Naive thymus-derived CD8-positive, alpha-beta T cell (primary cell): Measurements from ENCODE around the gene ATXN2. TPM values are rescaled to one million over a fixed set of nuclear protein-coding genes. Genes with fewer than 3 reads are reported as not detected.
"Not testable (repeated sequence)": the region's sequence is repeated elsewhere in the genome, so short reads cannot be mapped to it uniquely, and the experiment has no call there.

Experiments used
- ATAC-seq, 2 donors: fragments of 150-1000 bp; cut with Tn5 transposase in 1 of 2; sonication (Bioruptor Pico), chemical (Tn5 transposase) in 1 of 2; 1 replicate in 1 of 2; 2 replicates in 1 of 2; pipeline ENCODE4 v1.10.0; 2021; ENCODE audit warnings: mild to moderate bottlenecking in 2 of 2, moderate library complexity in 2 of 2
- POLR2A ChIA-PET: fragments of 350-600 bp; sonication (Branson Sonifier 250); formaldehyde crosslinking; loops from one replicate; lab custom pipeline; 2021; ENCODE audit warnings: antibody characterized with exemption; lab: Charles Lee
- DNase-seq, 10 donors: peaks; one replicate each; pipeline versions ENCODE4 v3.0.0 to v3.0.0-alpha.2; 2020 to 2022
- H3K27ac Mint-ChIP-seq, 10 donors: one replicate each; pipeline ENCODE4 v1.8.0; 2020 to 2022; ENCODE audit warnings: mild to moderate bottlenecking in 10 of 10, mixed read lengths in 10 of 10, moderate library complexity in 4 of 10, inconsistent platforms in 1 of 10
- H3K27me3 Mint-ChIP-seq, 5 donors: one replicate each; pipeline ENCODE4 v1.8.0; 2021 to 2022; ENCODE audit warnings: mixed read lengths in 5 of 5
- H3K36me3 Mint-ChIP-seq, 3 donors: one replicate each; pipeline ENCODE4 v1.8.0; 2020 to 2022; ENCODE audit warnings: mixed read lengths in 3 of 3, mild to moderate bottlenecking in 2 of 3, inconsistent platforms in 1 of 3
- H3K4me1 Mint-ChIP-seq, 4 donors: one replicate each; pipeline ENCODE4 v1.8.0; 2021 to 2022; ENCODE audit warnings: mixed read lengths in 4 of 4
- H3K4me3 Mint-ChIP-seq, 10 donors: one replicate each; pipeline ENCODE4 v1.8.0; 2020 to 2022; ENCODE audit warnings: mild to moderate bottlenecking in 10 of 10, mixed read lengths in 10 of 10, moderate library complexity in 6 of 10, inconsistent platforms in 1 of 10
- H3K9me3 Mint-ChIP-seq, 9 donors: one replicate each; pipeline ENCODE4 v1.8.0; 2020 to 2022; ENCODE audit warnings: mixed read lengths in 9 of 9, mild to moderate bottlenecking in 3 of 9, inconsistent platforms in 1 of 9, moderate library complexity in 1 of 9
- polyA plus RNA-seq, 3 donors: library from polyadenylated mRNA; unstranded; fragments of 300-500 nt; fragmentation: Illumina TruSeq; gene quantifications; one replicate each; pipeline ENCODE4 v1.2.3, GENCODE V29; 2021
- total RNA-seq, 8 experiments: library from RNA in 2 of 8; stranded (reverse) in 2 of 8; gene quantifications; one replicate each; pipeline ENCODE4 v1.2.3 and lab custom pipeline; 2021 to 2026

Gene ATXN2
- total and polyA plus RNA-seq, 5 experiments from 2014 or later: 14.5 to 63.0 (median 27.4) TPM

DNA sequence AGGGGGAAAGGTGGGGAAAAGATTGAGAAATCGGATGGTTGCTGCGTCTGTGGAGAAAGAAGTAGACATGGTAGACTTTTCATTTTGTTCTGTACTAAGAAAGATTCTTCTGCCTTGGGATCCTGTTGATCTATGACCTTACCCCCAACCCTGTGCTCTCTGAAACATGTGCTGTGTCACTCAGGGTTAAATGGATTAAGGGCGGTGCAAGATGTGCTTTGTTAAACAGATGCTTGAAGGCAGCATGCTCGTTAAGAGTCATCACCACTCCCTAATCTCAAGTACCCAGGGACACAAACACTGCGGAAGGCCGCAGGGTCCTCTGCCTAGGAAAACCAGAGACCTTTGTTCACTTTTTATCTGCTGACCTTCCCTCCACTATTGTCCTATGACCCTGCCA lies 91.4 kb downstream of the ATXN2 start:
- ATAC-seq, POLR2A ChIA-PET: not testable (repeated sequence)
- H3K36me3 Mint-ChIP-seq: peaks cover 0 to 78% (median 27%) of the 10 kb centered on the region in 3 donors

DNA sequence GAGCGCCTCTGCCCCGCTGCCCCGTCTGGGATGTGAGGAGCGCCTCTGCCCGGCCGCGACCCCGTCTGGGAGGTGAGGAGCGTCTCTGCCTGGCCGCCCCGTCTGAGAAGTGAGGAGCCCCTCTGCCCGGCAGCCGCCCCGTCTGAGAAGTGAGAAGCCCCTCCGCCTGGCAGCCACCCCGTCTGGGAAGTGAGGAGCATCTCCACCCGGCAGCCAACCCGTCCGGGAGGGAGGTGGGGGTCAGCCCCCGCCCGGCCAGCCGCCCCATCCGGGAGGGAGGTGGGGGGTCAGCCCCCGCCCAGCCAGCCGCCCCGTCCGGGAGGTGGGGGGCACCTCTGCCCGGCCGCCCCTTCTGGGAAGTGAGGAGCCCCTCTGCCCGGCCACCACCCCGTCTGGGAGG lies 91.9 kb downstream of the ATXN2 start:
- DNase-seq, ATAC-seq, H3K4me1 Mint-ChIP-seq, H3K27ac Mint-ChIP-seq, POLR2A ChIA-PET, H3K27me3 Mint-ChIP-seq, H3K9me3 Mint-ChIP-seq, H3K4me3 Mint-ChIP-seq: not testable (repeated sequence)
- H3K36me3 Mint-ChIP-seq: peaks cover 0 to 80% (median 25%) of the 10 kb centered on the region in 3 donors

More for the DNA sequence above, 91.4 kb downstream of the ATXN2 start:
- not testable (repeated sequence) for H3K9me3 Mint-ChIP-seq, H3K4me3 Mint-ChIP-seq, H3K27me3 Mint-ChIP-seq, H3K27ac Mint-ChIP-seq, H3K4me1 Mint-ChIP-seq, DNase-seq

DNA sequence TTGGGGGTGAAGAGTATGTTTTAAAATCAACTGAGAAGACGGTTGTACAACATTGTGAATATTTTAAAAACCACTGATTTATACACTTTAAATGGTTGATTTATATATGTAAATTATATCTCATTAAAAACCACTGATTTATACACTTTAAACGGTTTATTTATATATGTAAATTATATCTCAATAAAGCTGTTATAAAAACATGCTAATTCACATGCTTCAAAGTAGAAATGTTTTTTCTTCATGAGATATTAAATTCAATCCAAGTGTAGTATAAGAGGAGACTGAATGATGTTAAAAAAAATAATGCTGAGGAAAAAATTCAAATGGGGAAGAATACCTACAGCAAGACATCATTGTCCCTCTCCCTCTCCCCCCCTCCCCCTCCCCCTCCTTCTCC lies 92.9 kb downstream of the ATXN2 start:
- ATAC-seq (no peak), DNase-seq (no peak)
- H3K27me3 Mint-ChIP-seq: no peaks in the 10 kb centered on the region
- H3K4me3 Mint-ChIP-seq: no peak overlapping the region
- H3K36me3 Mint-ChIP-seq: peaks cover 0 to 72% (median 25%) of the 10 kb centered on the region in 3 donors
- H3K27ac Mint-ChIP-seq: no peak overlapping the region
- no peaks in the 10 kb centered on the region for H3K9me3 Mint-ChIP-seq
- POLR2A ChIA-PET: no interaction called here
- H3K4me1 Mint-ChIP-seq: peaks cover 0 to 8% (median 4%) of the 10 kb centered on the region in 4 donors

DNA sequence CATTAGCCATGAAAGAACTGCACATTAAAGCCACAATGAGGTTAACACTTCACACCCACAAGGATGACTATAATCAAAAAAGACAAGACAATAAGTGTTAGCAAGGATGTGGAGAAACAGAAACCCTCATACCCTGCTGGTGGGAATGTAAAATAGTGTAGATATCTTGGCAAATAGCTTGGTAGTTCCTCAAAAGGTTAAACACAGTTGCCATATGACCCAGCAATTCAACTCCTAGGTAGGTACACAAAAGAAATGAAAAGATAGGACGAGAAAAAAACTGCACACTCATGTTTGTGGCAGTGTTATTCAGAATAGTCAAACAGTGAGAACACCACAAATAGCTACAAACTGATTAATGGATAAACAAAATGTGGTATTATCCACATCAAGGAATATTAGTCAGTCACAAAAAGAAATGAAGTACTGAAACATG lies 93.5 kb downstream of the ATXN2 start:
- POLR2A ChIA-PET: no interaction called here
- Mint-ChIP-seq H3K27ac (peak overlapping the region in 2 of 10 donors; percentile 25 to 65), H3K4me1 (peaks cover 0 to 8% (median 4%) of the 10 kb centered on the region in 4 donors), H3K27me3 (no peaks in the 10 kb centered on the region), H3K9me3 (no peaks in the 10 kb centered on the region), H3K4me3 (no peak overlapping the region), H3K36me3 (peaks cover 0 to 71% (median 21%) of the 10 kb centered on the region in 3 donors)
- ATAC-seq (no peak), DNase-seq (peak in 1 of 10 donors; percentile 16)

DNA sequence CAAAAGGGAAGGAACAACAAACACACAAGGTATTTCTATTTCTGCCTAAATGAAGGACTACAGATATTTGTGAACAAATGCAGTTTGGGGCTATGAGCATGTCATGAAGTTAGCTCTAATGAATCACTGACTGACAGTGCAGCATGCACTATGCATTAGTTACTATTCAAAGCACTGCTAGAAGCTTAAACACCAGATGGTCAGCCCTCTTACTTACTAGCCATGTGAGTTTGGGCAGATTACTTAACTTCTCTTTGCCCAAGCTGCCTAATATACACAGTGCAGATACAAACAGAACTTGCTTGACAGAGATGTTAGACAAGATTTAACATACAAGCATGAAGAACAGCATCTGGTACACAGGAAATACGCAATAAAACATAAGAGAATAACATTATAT lies 96.0 kb downstream of the ATXN2 start:
- Mint-ChIP-seq H3K27me3 (no peaks in the 10 kb centered on the region), H3K4me3 (no peak overlapping the region), H3K4me1 (peaks cover 0 to 11% (median 6%) of the 10 kb centered on the region in 4 donors), H3K9me3 (no peaks in the 10 kb centered on the region), H3K36me3 (peaks cover 6 to 71% (median 21%) of the 10 kb centered on the region in 3 donors), H3K27ac (no peak overlapping the region)
- no peak for ATAC-seq
- DNase-seq: no peak
- POLR2A ChIA-PET: no interaction called here

DNA sequence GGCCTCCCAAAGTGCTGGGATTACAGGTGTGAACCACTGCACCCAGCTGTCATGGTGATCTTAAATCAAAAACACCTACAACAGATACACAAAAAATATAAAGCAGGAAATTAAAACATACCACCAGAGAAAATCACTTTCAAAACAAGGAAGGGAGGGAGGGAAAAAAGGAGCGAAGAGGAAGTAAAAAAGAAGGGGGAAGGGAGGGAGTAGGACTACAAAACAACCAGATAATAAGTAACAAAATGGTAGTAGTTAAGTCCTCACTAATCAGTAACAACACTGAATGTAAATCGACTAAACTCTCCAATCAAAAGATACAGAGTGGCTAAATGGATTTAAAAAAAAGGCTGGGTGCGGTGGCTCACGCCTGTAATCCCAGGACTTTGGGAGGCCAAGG lies 104.4 kb downstream of the ATXN2 start:
- no peaks in the 10 kb centered on the region for H3K27me3 Mint-ChIP-seq
- H3K36me3 Mint-ChIP-seq: peaks cover 3 to 81% (median 19%) of the 10 kb centered on the region in 3 donors
- no peaks in the 10 kb centered on the region for H3K9me3 Mint-ChIP-seq
- no peak overlapping the region for H3K27ac Mint-ChIP-seq
- H3K4me1 Mint-ChIP-seq: peaks cover 0 to 6% (median 2%) of the 10 kb centered on the region in 4 donors
- no peak overlapping the region for H3K4me3 Mint-ChIP-seq
- ATAC-seq: no peak
- POLR2A ChIA-PET: no interaction called here
- DNase-seq: no peak

DNA sequence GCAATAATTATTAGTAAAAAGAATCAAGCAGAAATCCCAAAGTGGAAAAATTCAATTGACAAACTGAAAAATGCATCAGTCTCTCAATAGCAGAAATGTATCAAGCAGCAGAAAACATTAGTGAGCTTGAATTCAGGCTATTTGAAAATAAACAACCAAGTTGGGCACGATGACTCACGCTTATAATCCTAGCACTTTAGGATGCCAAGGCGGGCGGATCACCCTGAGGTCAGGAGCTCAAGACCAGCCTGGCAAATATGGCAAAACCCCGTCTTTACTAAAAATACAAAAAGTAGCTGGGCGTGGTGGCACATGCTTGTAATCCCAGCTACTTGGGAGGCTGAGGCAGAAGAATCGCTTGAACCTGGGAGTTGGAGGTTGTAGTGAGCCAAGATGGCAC lies 106.1 kb downstream of the ATXN2 start:
- H3K9me3 Mint-ChIP-seq, POLR2A ChIA-PET, H3K4me3 Mint-ChIP-seq, H3K27ac Mint-ChIP-seq, H3K27me3 Mint-ChIP-seq, DNase-seq, H3K4me1 Mint-ChIP-seq, ATAC-seq: not testable (repeated sequence)
- H3K36me3 Mint-ChIP-seq: peaks cover 7 to 78% (median 18%) of the 10 kb centered on the region in 3 donors

DNA sequence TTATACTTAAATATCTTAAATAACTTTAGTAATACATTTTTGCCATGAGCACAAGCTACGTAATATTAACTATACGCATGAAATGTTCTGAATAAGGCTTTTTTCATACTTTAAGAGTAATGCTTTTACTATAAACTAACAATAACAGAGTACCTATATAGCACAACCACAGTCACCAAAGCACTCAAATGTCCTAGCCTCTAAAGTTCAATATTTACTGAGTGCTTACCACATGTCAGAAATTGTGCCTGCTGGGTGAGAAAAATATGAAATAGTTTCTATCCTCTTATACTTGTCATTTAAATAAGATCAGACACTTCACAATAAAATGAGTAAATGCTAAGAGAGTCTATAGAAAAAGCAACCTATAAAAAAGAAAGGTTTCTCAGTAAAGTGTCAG lies 110.3 kb downstream of the ATXN2 start:
- Mint-ChIP-seq H3K36me3 (peaks cover 10 to 77% (median 14%) of the 10 kb centered on the region in 3 donors), H3K4me3 (no peak overlapping the region), H3K9me3 (no peaks in the 10 kb centered on the region), H3K4me1 (peaks cover 0 to 3% (median 0%) of the 10 kb centered on the region in 4 donors), H3K27me3 (no peaks in the 10 kb centered on the region), H3K27ac (no peak overlapping the region)
- ATAC-seq: no peak
- POLR2A ChIA-PET: interaction anchor here (0.6 kb wide), 1 partner anchor 142 kb away, joined by 3 read pairs; no protein-coding TSS in a partner anchor
- no peak for DNase-seq

DNA sequence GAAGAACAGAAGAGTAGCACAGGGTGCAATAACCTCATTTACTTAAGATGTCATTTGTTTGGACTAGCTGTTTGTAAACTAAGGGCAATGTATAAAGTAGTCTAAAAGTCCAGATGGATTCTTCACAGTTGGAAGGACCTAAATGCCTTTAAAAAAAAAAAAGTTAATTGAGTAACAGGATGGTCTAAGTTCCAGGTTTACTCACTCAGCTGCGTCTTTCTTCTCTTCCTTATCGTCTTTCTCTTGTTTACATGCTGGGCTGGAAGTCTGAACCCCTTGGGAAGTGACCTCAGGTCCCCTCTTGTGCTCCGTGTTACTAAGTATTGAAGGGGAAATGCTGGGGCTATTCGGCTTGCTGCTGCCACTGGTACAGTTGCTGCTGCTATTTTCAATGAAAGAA lies 110.8 kb downstream of the ATXN2 start:
- H3K27ac Mint-ChIP-seq: peak overlapping the region in 3 of 10 donors; percentile 20 to 79 (median 57)
- no peak for ATAC-seq
- peaks cover 10 to 78% (median 18%) of the 10 kb centered on the region in 3 donors for H3K36me3 Mint-ChIP-seq
- no peak overlapping the region for H3K4me3 Mint-ChIP-seq
- H3K4me1 Mint-ChIP-seq: peaks cover 0 to 3% (median 0%) of the 10 kb centered on the region in 4 donors
- DNase-seq: no peak
- POLR2A ChIA-PET: interaction anchor here (0.6 kb wide), 1 partner anchor 142 kb away, joined by 3 read pairs; no protein-coding TSS in a partner anchor
- H3K9me3 Mint-ChIP-seq: no peaks in the 10 kb centered on the region
- no peaks in the 10 kb centered on the region for H3K27me3 Mint-ChIP-seq

DNA sequence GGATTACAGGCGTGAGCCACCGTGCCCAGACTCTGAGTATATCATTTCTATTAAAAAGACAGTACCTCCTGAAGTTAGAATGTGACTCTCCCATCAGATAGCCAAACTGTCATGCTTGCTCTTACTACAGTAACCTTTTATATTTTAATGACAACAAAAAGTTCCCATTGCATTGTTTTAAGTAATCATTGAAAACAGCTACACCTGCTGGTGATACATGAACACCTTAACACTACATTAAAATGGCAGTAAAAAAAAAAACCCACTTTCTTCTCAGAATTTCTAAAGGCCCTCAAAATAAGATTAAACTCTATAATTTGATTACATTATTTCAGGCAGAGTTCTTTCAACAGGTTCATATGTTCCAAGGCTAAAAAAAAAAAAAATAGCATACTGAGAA lies 116.7 kb downstream of the ATXN2 start:
- DNase-seq: no peak

DNA sequence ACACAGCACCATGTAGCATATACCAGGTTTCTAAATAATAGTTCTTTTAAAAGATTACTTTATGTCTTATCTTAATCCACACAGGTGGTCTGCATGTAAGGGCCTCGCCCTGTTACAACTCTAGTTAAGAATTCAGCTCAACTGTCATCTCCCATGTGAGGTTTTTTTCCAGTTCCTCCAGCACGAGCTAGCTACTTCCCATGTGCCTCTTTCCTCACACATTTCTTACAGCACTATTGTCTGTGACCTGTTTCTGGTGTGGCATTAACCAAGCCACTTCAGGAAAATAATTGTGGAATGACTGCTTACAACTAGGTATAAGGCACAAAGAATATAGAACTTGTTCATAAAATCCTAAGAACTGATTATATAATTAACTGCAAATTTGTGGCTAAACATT lies 127.9 kb downstream of the ATXN2 start:
- H3K27me3 Mint-ChIP-seq: no peaks in the 10 kb centered on the region
- H3K4me1 Mint-ChIP-seq: peaks cover 0 to 7% (median 0%) of the 10 kb centered on the region in 4 donors
- H3K27ac Mint-ChIP-seq: peak overlapping the region in 3 of 10 donors; percentile 7 to 56 (median 27)
- no peak overlapping the region for H3K4me3 Mint-ChIP-seq
- ATAC-seq (no peak), DNase-seq (no peak)
- no peaks in the 10 kb centered on the region for H3K9me3 Mint-ChIP-seq
- POLR2A ChIA-PET: no interaction called here
- peaks cover 6 to 72% (median 23%) of the 10 kb centered on the region in 3 donors for H3K36me3 Mint-ChIP-seq

More for the DNA sequence above, 116.7 kb downstream of the ATXN2 start:
- Mint-ChIP-seq H3K4me3 (no peak overlapping the region), H3K36me3 (peaks cover 3 to 76% (median 17%) of the 10 kb centered on the region in 3 donors), H3K4me1 (no peaks in the 10 kb centered on the region), H3K9me3 (no peaks in the 10 kb centered on the region), H3K27ac (peak overlapping the region in 2 of 10 donors; percentile 12 to 44), H3K27me3 (no peaks in the 10 kb centered on the region)
- POLR2A ChIA-PET: no interaction called here
- no peak for ATAC-seq

DNA sequence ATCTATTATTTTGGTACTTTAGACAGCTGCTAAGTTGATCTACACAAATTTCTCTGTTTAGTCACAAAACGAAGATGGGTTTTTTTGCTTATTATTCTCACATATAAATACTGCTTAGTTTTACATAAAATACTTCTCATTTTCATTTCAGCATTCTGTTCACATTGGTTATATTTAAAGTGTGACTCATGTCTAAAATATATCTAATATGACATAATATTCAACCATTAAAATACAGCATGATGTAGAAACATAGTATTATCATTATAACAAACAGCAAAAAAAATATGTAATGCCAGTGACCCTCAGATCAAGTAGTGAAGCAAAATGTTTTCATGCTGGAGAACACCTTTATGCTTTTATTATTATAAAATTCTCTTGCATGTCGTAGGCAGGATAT lies 129.7 kb downstream of the ATXN2 start:
- peaks cover 6 to 71% (median 16%) of the 10 kb centered on the region in 3 donors for H3K36me3 Mint-ChIP-seq
- peak overlapping the region in 2 of 10 donors; percentile 31 to 40 for H3K27ac Mint-ChIP-seq
- ATAC-seq (no peak), DNase-seq (no peak)
- H3K9me3 Mint-ChIP-seq: no peaks in the 10 kb centered on the region
- H3K27me3 Mint-ChIP-seq: no peaks in the 10 kb centered on the region
- H3K4me1 Mint-ChIP-seq: peaks cover 0 to 7% (median 0%) of the 10 kb centered on the region in 4 donors
- H3K4me3 Mint-ChIP-seq: no peak overlapping the region
- POLR2A ChIA-PET: no interaction called here

DNA sequence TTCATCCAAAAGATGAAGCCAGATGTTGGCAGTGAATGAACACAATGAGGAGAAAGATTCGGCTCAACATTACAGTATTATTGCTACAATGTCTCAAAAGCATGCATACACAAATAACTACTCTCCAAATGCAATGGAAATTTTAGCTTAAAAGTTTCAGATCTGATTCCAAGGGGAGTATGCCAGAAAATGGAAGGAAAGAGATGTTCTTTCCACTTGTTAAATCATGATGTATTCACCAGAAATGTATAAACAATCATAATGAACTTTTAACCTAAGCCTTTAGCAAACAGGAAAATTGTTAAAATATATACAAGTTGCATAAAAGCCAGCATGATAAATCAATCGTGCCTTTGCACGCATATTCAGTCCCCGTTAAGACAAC lies 131.3 kb downstream of the ATXN2 start:
- H3K27ac Mint-ChIP-seq: peak overlapping the region in 1 of 10 donors; percentile 3
- H3K27me3 Mint-ChIP-seq: no peaks in the 10 kb centered on the region
- H3K4me3 Mint-ChIP-seq: no peak overlapping the region
- DNase-seq (no peak), ATAC-seq (no peak)
- H3K4me1 Mint-ChIP-seq: peaks cover 0 to 7% (median 0%) of the 10 kb centered on the region in 4 donors
- POLR2A ChIA-PET: interaction anchor here (0.7 kb wide), 1 partner anchor 28 kb away, joined by 6 read pairs; no protein-coding TSS in a partner anchor
- H3K36me3 Mint-ChIP-seq: peaks cover 6 to 65% (median 12%) of the 10 kb centered on the region in 3 donors
- no peaks in the 10 kb centered on the region for H3K9me3 Mint-ChIP-seq
